ENCODE results near the gene ALKBH2. TPM values are rescaled to one million over a fixed set of nuclear protein-coding genes. Genes with fewer than 3 reads are reported as not detected.

Gene ALKBH2
- total RNA-seq, 1 donor from 2014 or later: 6.5 TPM

- intact Hi-C loops (cut with micrococcal nuclease): no loop called here
- DNase-seq: peak; percentile 58
- Histone ChIP-seq H3K4me1 (peaks cover 100% of the 10 kb centered on the region), H3K36me3 (peaks cover 7% of the 10 kb centered on the region), H3K27ac (replicated peaks) (peak overlapping the region; percentile 68), H3K27me3 (ENCODE audit: low read depth) (no peaks in the 10 kb centered on the region), H3K9me3 (replicated peaks) (peaks cover 8% of the 10 kb centered on the region), H3K4me3 (no peak overlapping the region)
- TF ChIP-seq CTCF (IDR thresholded peaks at IDR 0.05; ENCODE audit: borderline replicate concordance): peak; percentile 63
Observed at GRCh38 chr12:109134186-109134917, 41.1 kb upstream of the ALKBH2 start.

GRCh38 chr12:109131154-109132050, 38.1 kb upstream of the ALKBH2 start:
- peak overlapping the region; percentile 97 for H3K27ac ChIP-seq (replicated peaks)
- peaks cover 8% of the 10 kb centered on the region for H3K9me3 ChIP-seq (replicated peaks)
- TF ChIP-seq CTCF (IDR thresholded peaks at IDR 0.05; ENCODE audit: borderline replicate concordance): no peak
- DNase-seq: peak; percentile 81
- peaks cover 13% of the 10 kb centered on the region for H3K36me3 ChIP-seq
- peak overlapping the region; percentile 50 for H3K4me3 ChIP-seq
- H3K4me1 ChIP-seq: peaks cover 100% of the 10 kb centered on the region
- no peaks in the 10 kb centered on the region for H3K27me3 ChIP-seq (ENCODE audit: low read depth)
- intact Hi-C loops (cut with micrococcal nuclease): no loop called here

- intact Hi-C loops (cut with micrococcal nuclease): no loop called here
- no peak for TF ChIP-seq CTCF (IDR thresholded peaks at IDR 0.05; ENCODE audit: borderline replicate concordance)
- DNase-seq: no peak
- peaks cover 21% of the 10 kb centered on the region for H3K36me3 ChIP-seq
- peak overlapping the region; percentile 31 for H3K4me3 ChIP-seq
- H3K27me3 ChIP-seq (ENCODE audit: low read depth): no peaks in the 10 kb centered on the region
- H3K27ac ChIP-seq (replicated peaks): peak overlapping the region; percentile 97
- no peaks in the 10 kb centered on the region for H3K9me3 ChIP-seq (replicated peaks)
- H3K4me1 ChIP-seq: peaks cover 98% of the 10 kb centered on the region
Observed at GRCh38 chr12:109130297-109131153, 37.3 kb upstream of the ALKBH2 start.

GRCh38 chr12:109127533-109128242, 34.4 kb upstream of the ALKBH2 start:
- H3K27me3 ChIP-seq (ENCODE audit: low read depth): no peaks in the 10 kb centered on the region
- peak overlapping the region; percentile 97 for H3K27ac ChIP-seq (replicated peaks)
- H3K4me3 ChIP-seq: no peak overlapping the region
- H3K4me1 ChIP-seq: peaks cover 94% of the 10 kb centered on the region
- DNase-seq: no peak
- intact Hi-C loops (cut with micrococcal nuclease): no loop called here
- no peak for TF ChIP-seq CTCF (IDR thresholded peaks at IDR 0.05; ENCODE audit: borderline replicate concordance)
- peaks cover 23% of the 10 kb centered on the region for H3K36me3 ChIP-seq
- H3K9me3 ChIP-seq (replicated peaks): no peaks in the 10 kb centered on the region

Data from left ventricle myocardium inferior (tissue), 1 donor.